Activated CD8-positive, alpha-beta memory T cell treated with anti-CD3 and anti-CD28 coated beads, Interleukin-2, amount 10 ng/mL, durations not matched to agents 7 days and 5 days (primary cell): ENCODE measurements around the gene RBBP7. TPM values are rescaled to one million over a fixed set of nuclear protein-coding genes. Genes with fewer than 3 reads are reported as not detected.
A peak's percentile ranks its signal among the peaks of the same experiment; 100 is the strongest.

ENCODE experiments used
- ATAC-seq: fragments of 150-1000 bp; cut with Tn5 transposase; one replicate; pipeline ENCODE4 v1.10.0; 2021; ENCODE audit warnings: moderate library complexity
- CTCF ChIA-PET: fragments of 350-600 bp; sonication (Branson Sonifier 250); formaldehyde crosslinking; loops from one replicate; lab custom pipeline; 2021; ENCODE audit warnings: antibody characterized with exemption; lab: Charles Lee
- DNase-seq: peaks from one replicate; pipeline ENCODE4 v3.0.0-alpha.2; 2020
- H3K27ac Mint-ChIP-seq: one replicate; pipeline ENCODE4 v1.8.0; 2021; ENCODE audit warnings: mild to moderate bottlenecking, mixed read lengths
- H3K27me3 Mint-ChIP-seq: one replicate; pipeline ENCODE4 v1.8.0; 2021; ENCODE audit warnings: mixed read lengths
- H3K36me3 Mint-ChIP-seq: one replicate; pipeline ENCODE4 v1.8.0; 2021; ENCODE audit warnings: mild to moderate bottlenecking, mixed read lengths
- H3K4me1 Mint-ChIP-seq: one replicate; pipeline ENCODE4 v1.8.0; 2021; ENCODE audit warnings: mixed read lengths
- H3K4me3 Mint-ChIP-seq: one replicate; pipeline ENCODE4 v1.8.0; 2021; ENCODE audit warnings: mild to moderate bottlenecking, moderate library complexity, mixed read lengths
- H3K9me3 Mint-ChIP-seq: one replicate; pipeline ENCODE4 v1.8.0; 2022; ENCODE audit warnings: low read depth, mixed read lengths
- total RNA-seq, 2 experiments: library from RNA; stranded (reverse); gene quantifications; one replicate each; pipeline ENCODE4 v1.2.3, GENCODE V29; 2021

The RBBP7 gene
- total RNA-seq, 2 experiments from 2014 or later, result 178 to 193 TPM

GRCh38 chrX:16853537-16853936 is 16.6 kb downstream of the RBBP7 start:
- Mint-ChIP-seq H3K4me1 (peaks cover 36% of the 10 kb centered on the region), H3K9me3 (no peaks in the 10 kb centered on the region), H3K36me3 (peaks cover 54% of the 10 kb centered on the region), H3K27me3 (no peaks in the 10 kb centered on the region), H3K4me3 (no peak overlapping the region), H3K27ac (no peak overlapping the region)
- CTCF ChIA-PET, result interaction anchor here (2.7 kb wide), 1 partner anchor 27 kb away, joined by 9 read pairs; no protein-coding TSS in a partner anchor
- DNase-seq, result no peak
- no peak for ATAC-seq

GRCh38 chrX:16852617-16853179 is 17.5 kb downstream of the RBBP7 start:
- Mint-ChIP-seq H3K36me3 (peaks cover 56% of the 10 kb centered on the region), H3K4me3 (no peak overlapping the region), H3K9me3 (no peaks in the 10 kb centered on the region), H3K4me1 (peaks cover 34% of the 10 kb centered on the region), H3K27ac (no peak overlapping the region), H3K27me3 (no peaks in the 10 kb centered on the region)
- DNase-seq, result peak; percentile 43
- CTCF ChIA-PET, result interaction anchor here (2.7 kb wide), 1 partner anchor 26 kb away, joined by 9 read pairs; no protein-coding TSS in a partner anchor
- peak; percentile 35 for ATAC-seq

GRCh38 chrX:16851827-16852226 is 18.3 kb downstream of the RBBP7 start:
- no peaks in the 10 kb centered on the region for H3K9me3 Mint-ChIP-seq
- peaks cover 32% of the 10 kb centered on the region for H3K4me1 Mint-ChIP-seq
- no peaks in the 10 kb centered on the region for H3K27me3 Mint-ChIP-seq
- ATAC-seq (no peak), DNase-seq (no peak)
- H3K27ac Mint-ChIP-seq, result no peak overlapping the region
- peaks cover 50% of the 10 kb centered on the region for H3K36me3 Mint-ChIP-seq
- no peak overlapping the region for H3K4me3 Mint-ChIP-seq
- CTCF ChIA-PET, result interaction anchor here (2.7 kb wide), 1 partner anchor 25 kb away, joined by 9 read pairs; no protein-coding TSS in a partner anchor

GRCh38 chrX:16851421-16851820 is 18.7 kb downstream of the RBBP7 start:
- no peaks in the 10 kb centered on the region for H3K27me3 Mint-ChIP-seq
- CTCF ChIA-PET, result interaction anchor here (2.7 kb wide), 1 partner anchor 25 kb away, joined by 9 read pairs; no protein-coding TSS in a partner anchor
- ATAC-seq, result no peak

GRCh38 chrX:16848541-16848940 is 21.6 kb downstream of the RBBP7 start:
- H3K36me3 Mint-ChIP-seq, result peaks cover 38% of the 10 kb centered on the region
- H3K4me3 Mint-ChIP-seq, result no peak overlapping the region
- DNase-seq (no peak), ATAC-seq (no peak)
- H3K4me1 Mint-ChIP-seq, result peaks cover 14% of the 10 kb centered on the region
- H3K9me3 Mint-ChIP-seq, result no peaks in the 10 kb centered on the region
- no peak overlapping the region for H3K27ac Mint-ChIP-seq
- no peaks in the 10 kb centered on the region for H3K27me3 Mint-ChIP-seq
- CTCF ChIA-PET, result no interaction called here

More at GRCh38 chrX:16851421-16851820, 18.7 kb downstream of the RBBP7 start:
- DNase-seq, result no peak
- no peak overlapping the region for H3K27ac Mint-ChIP-seq
- no peaks in the 10 kb centered on the region for H3K9me3 Mint-ChIP-seq
- H3K36me3 Mint-ChIP-seq, result peaks cover 46% of the 10 kb centered on the region
- no peak overlapping the region for H3K4me3 Mint-ChIP-seq
- peaks cover 28% of the 10 kb centered on the region for H3K4me1 Mint-ChIP-seq

GRCh38 chrX:16845686-16846085 is 24.5 kb downstream of the RBBP7 start:
- no peak overlapping the region for H3K4me3 Mint-ChIP-seq
- no peaks in the 10 kb centered on the region for H3K4me1 Mint-ChIP-seq
- no peaks in the 10 kb centered on the region for H3K27me3 Mint-ChIP-seq
- CTCF ChIA-PET, result interaction anchor here (1.5 kb wide), 1 partner anchor 19 kb away, joined by 3 read pairs; no protein-coding TSS in a partner anchor
- H3K9me3 Mint-ChIP-seq, result no peaks in the 10 kb centered on the region
- H3K27ac Mint-ChIP-seq, result no peak overlapping the region
- DNase-seq (no peak), ATAC-seq (no peak)
- H3K36me3 Mint-ChIP-seq, result peaks cover 24% of the 10 kb centered on the region

- no peaks in the 10 kb centered on the region for H3K9me3 Mint-ChIP-seq
- no peak overlapping the region for H3K4me3 Mint-ChIP-seq
- ATAC-seq (no peak), DNase-seq (no peak)
- H3K27ac Mint-ChIP-seq, result peak overlapping the region; percentile 27
- no peaks in the 10 kb centered on the region for H3K27me3 Mint-ChIP-seq
- CTCF ChIA-PET, result no interaction called here
- H3K36me3 Mint-ChIP-seq, result peaks cover 18% of the 10 kb centered on the region
- H3K4me1 Mint-ChIP-seq, result no peaks in the 10 kb centered on the region
Measured at GRCh38 chrX:16843208-16843909, 26.8 kb downstream of the RBBP7 start.

- H3K27me3 Mint-ChIP-seq, result no peaks in the 10 kb centered on the region
- CTCF ChIA-PET, result no interaction called here
- no peak overlapping the region for H3K27ac Mint-ChIP-seq
- DNase-seq, result no peak
- H3K36me3 Mint-ChIP-seq, result peaks cover 20% of the 10 kb centered on the region
- no peak for ATAC-seq
- H3K9me3 Mint-ChIP-seq, result no peaks in the 10 kb centered on the region
- no peaks in the 10 kb centered on the region for H3K4me1 Mint-ChIP-seq
- no peak overlapping the region for H3K4me3 Mint-ChIP-seq
Measured at GRCh38 chrX:16842684-16843083, 27.5 kb downstream of the RBBP7 start.

- no peak for DNase-seq
- Mint-ChIP-seq H3K4me1 (peaks cover 6% of the 10 kb centered on the region), H3K9me3 (no peaks in the 10 kb centered on the region), H3K27me3 (no peaks in the 10 kb centered on the region), H3K36me3 (peaks cover 17% of the 10 kb centered on the region), H3K27ac (no peak overlapping the region), H3K4me3 (no peak overlapping the region)
- CTCF ChIA-PET, result no interaction called here
- ATAC-seq, result no peak
Measured at GRCh38 chrX:16839852-16840460, 30.2 kb downstream of the RBBP7 start.

GRCh38 chrX:16839219-16839851 is 30.8 kb downstream of the RBBP7 start:
- no peak for ATAC-seq
- Mint-ChIP-seq H3K4me3 (no peak overlapping the region), H3K36me3 (peaks cover 14% of the 10 kb centered on the region), H3K4me1 (peaks cover 6% of the 10 kb centered on the region), H3K27ac (no peak overlapping the region), H3K9me3 (no peaks in the 10 kb centered on the region), H3K27me3 (no peaks in the 10 kb centered on the region)
- DNase-seq, result no peak
- CTCF ChIA-PET, result no interaction called here

GRCh38 chrX:16838202-16839066 is 31.7 kb downstream of the RBBP7 start:
- DNase-seq (no peak), ATAC-seq (no peak)
- Mint-ChIP-seq H3K4me1 (peaks cover 6% of the 10 kb centered on the region), H3K4me3 (no peak overlapping the region), H3K36me3 (peaks cover 14% of the 10 kb centered on the region), H3K27ac (no peak overlapping the region), H3K9me3 (no peaks in the 10 kb centered on the region), H3K27me3 (no peaks in the 10 kb centered on the region)
- CTCF ChIA-PET, result no interaction called here

- no peaks in the 10 kb centered on the region for H3K27me3 Mint-ChIP-seq
- no peak overlapping the region for H3K27ac Mint-ChIP-seq
- CTCF ChIA-PET, result no interaction called here
- H3K4me3 Mint-ChIP-seq, result no peak overlapping the region
- DNase-seq, result peak; percentile 41
- peaks cover 6% of the 10 kb centered on the region for H3K4me1 Mint-ChIP-seq
- no peaks in the 10 kb centered on the region for H3K9me3 Mint-ChIP-seq
- peaks cover 15% of the 10 kb centered on the region for H3K36me3 Mint-ChIP-seq
- ATAC-seq, result peak; percentile 58
Measured at GRCh38 chrX:16836371-16836770, 33.8 kb downstream of the RBBP7 start.
